ENCODE data around the gene DIS3L2.
"Not testable (repeated sequence)": the region's sequence is repeated elsewhere in the genome, so short reads cannot be mapped to it uniquely, and the experiment has no call there.

DIS3L2 gene

DNA sequence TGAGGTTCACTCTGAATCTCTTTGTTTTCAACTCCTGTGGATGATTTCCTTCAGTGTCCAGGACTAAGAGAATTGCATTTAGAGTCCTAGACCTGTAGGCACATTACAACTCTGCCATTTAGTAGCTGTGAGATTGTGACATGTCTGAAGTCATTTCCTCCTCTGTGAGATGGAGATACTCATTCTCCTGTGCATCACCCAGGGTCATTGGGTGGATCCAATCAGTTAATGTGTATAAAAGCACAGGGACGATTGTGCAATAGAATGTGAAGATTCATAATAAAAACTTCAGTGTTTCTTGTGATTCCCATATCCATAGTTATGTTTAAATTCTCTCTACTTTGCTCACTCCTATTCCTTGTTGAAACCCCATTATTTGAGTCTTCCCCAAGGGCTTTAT lies 113.6 kb downstream of the DIS3L2 start:
- no peak for DNase-seq

DNA sequence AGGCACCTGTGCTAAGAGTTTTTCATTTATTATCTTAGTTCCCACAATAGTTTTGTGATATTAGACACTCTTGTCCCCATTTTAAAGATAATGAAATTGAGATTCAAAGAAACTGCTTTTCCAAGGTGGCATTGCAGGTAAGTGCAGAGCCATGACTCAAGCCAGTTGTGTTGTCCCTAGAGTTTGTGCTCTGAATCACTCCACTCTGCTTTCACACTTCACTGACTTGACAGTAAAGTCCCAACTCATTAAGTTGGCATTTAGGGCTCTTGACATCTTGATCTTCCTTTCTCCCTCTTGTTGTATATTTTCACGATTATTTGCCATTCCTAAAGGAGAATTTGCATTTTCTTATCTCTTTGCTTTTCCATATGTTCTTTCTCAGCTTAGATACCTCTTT lies 114.3 kb downstream of the DIS3L2 start:
- no peak for DNase-seq

DNA sequence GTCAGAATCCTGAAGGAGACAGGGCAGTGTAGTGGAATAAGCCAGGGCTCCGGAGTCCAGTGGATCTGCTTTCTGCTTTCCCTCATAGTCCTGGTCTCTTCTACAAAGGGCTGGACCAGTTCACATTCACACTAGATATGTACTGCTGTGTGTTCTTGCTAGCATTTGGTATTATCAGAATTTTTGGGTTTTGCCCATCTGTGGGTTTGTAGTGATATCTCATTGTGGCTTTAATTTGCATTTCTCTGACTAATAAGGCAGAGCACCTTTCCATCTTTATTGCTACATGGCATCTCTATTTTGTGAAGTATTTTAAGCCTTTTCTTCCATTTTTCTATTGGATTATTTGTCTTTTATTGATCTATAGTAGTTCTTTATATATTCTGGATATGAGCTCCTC lies 114.8 kb downstream of the DIS3L2 start:
- no peak for DNase-seq

DNA sequence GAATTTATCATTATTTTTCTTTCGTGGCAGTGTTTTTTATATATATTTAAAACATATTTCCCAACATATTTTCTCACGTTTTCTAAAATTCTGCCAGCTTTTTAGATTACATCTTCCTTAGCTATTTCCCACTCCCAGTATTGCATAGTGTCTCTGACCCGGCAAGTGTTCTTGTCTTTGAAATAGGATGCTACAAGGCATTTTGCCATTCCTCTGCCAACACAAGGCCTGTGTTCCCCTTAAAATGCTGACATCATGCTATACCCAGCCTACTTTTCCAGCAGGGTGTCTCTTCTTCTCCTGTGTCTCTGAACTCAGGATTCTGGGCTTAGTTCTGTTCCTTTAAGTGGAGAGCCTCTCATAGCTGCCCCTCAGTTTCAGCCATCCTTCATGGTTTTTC lies 115.2 kb downstream of the DIS3L2 start:
- no peak for DNase-seq

DNA sequence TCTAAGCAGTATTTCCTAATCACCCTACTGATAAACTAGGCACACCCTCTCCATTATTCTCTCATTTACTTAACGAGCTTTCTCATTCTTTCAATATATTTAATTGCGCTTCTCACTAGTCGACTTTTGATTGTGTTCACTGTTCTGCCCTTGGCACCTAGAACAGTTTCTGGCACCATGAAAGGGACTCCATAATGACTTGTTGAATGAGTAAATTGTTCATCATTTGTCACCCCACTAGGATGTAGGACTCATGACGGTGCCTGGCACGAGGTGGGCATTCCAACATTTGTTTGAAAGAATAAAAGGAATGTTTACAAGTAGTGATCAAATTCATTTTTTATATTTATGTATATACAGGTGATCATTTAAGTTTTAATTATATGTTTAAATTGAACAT lies 123.7 kb downstream of the DIS3L2 start:
- DNase-seq = no peak

DNA sequence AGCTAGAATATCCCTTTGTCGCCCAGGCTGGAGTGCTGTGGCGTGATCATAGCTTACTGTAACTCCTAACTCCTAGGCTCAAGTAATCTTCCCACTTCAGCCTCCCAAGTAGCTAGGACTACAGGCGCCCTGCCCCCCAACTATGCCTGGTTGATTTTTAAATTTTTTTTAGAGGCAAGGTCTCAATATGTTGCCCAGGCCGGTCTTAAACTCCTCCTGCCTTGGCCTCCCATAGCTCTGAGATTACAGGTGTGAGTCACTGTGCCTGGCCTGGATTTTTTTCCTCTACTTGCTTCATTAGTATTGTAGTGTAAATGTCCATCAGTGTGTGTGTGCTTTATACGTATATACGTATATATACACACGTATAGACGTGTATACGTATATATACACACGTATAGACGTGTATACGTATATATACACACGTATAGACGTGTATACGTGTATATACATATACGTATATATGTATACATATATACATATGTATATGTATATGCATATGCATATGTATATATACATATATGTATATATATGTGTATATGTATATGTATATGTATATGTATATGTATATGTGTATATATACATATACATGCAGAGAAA lies 124.4 kb downstream of the DIS3L2 start:
- DNase-seq = no peak

DNA sequence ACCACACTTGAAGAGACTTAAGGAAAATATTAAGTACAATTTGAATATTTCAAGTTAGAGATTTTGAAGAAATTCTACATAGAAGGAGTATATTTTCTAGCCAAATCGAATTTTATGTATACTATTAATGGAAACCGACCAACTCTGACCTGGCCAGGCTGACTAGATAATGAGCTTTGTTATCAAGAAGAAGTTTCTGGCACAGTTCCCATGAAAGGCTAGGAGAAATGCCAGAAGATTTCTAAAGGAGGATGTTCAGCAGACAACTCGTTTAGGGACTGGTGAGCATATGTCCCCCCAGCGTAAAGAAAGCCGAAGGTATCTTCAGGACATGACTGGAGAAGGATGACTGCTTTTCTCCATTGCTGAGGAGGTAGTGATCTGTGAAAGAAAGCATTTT lies 127.3 kb downstream of the DIS3L2 start:
- DNase-seq = no peak

DNA sequence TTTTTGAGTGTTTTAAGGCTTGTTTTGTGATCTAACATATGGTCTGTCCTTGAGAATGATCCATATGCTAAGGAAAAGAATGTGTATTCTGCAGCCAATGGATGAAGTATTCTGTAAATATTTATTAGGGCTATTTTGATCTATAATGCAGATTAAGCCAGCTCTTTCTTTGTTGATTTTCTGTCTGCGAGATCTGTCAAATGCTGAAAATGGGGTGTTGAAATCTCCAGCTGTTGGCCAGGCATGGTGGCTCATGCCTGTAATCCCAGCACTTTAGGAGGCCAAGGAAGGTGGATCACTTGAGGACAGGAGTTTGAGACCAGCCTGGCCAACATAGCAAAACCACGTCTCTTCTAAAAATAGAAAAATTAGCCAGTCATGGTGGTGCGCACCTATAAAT lies 132.7 kb downstream of the DIS3L2 start:
- DNase-seq = no peak

DNA sequence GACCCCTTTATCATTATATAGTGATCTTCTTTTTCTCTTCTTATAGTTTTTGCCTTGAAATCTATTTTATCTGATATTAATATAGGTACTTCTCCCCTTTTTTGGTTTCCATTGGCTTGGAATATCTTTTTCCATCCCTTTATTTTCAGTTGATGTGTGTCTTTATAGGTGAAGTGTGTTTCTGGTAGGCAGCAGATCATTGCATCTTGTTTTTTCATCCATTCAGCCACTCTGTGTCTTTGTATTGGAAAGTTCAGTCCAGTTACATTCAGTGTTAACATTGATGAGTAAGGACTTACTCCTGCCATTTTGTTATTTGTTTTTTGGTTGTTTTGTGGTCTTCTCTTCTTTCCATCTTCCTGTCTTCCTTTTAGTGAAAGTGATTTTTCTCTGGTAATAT lies 133.4 kb downstream of the DIS3L2 start:
- no peak for DNase-seq

DNA sequence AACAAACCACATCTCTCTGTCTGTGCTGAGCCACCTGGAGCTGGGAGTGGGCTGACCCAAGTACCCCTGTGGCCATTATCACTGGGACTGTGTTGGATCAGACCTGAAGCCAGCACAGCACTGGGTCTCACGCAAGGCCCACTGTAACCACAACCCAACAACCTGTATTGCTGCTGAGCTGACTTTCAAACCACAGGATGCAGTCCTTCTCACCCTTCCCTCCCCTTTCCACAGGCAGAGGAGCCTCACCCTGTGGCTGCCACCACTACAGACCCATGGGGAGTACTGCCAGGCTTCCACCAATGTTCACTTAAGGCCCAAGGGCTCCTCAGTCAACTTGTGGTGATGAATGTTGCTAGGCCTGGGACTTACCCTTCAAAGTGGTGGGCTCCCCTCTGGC lies 135.7 kb downstream of the DIS3L2 start:
- DNase-seq = no peak

DNA sequence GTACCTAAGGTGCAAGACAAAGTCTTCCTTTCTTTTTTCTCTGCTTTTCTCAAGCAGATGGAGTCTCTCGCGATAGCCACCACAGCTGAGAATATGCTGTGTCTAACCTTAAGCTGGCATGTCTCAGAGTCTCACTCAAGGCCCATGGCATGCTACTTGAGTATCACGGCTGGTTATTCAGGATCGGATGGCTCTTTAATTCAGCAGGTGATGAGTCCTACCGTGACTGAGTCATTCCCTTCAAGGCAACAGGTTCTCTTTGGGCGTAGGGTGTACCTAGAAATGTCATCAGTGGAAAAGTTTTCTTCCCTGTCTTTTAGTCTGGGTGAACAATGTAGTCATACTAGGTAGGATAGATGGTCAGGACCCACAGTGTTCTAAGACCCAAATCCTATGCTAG lies 136.2 kb downstream of the DIS3L2 start:
- no peak for DNase-seq

DNA sequence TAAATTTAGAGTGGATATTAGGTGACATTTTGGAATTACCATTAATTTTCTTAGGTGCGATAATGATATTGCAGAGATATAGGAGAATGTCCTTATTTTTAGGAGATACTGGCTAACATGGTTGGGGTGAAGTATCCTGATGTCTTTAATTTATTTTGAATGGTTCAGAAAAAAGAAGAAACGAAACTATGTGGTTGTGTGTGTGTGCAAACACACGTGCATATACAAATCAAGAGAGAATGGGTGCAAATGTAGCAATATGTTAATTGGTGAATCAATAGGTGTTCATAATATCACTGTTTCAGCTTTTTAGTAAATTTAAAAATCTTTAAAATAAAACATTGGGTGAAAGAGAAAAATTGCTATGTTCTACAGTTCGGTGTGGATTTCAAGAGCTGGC lies 140.9 kb downstream of the DIS3L2 start:
- DNase-seq = no peak

DNA sequence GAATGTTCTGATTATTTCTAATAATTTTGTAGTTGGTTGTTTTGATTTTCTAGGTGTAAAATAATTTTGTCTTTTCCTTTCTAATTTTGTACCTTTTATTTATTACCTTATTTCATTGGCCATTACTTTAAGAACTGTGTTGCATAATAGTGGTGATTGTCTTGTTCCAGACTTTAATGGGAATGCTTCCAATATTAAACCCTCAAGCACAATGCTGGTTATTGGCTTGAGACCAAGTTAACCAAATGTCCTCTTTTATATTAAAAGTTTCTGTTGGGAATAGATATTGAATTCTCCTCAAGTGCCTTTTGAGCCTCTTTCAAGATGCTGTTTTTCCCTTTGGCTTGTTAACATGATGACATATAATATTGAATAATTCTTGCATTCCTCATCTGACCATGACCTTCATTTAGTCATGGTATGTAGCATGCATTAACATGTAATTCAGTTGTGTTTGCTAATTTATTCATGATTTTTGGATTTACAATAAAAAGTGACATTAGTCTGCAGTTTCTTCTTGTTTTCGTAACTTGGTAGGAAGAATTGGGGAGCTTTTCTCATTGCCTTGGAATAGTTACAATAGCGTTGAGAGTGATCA lies 141.7 kb downstream of the DIS3L2 start:
- no peak for DNase-seq

DNA sequence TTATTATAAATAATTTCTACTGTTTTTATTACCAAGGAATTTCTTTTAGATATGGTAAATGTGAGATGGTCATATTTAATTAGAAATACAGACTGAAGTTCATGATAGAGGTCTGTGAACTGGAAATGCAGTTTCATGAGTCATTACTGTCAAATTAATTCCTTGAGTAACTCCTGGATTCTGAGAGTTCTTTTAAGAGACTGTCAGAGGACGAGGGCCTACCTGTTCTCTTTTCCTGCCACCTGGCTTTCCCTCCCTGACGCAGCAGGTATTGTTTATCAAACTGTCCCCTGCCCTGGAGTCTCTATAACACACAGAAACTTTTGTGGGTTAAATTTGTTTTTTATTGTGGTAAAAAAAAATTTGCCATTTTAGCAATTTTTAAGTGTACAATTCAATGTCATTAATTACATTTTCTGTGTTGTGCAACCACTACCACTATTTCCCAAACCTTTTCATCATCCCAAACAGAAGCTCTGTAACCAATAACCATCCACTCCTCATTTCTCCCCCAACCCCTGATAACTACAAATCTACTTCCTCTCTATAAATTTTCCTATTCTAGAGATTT lies 142.6 kb downstream of the DIS3L2 start:
- no peak for DNase-seq

DNA sequence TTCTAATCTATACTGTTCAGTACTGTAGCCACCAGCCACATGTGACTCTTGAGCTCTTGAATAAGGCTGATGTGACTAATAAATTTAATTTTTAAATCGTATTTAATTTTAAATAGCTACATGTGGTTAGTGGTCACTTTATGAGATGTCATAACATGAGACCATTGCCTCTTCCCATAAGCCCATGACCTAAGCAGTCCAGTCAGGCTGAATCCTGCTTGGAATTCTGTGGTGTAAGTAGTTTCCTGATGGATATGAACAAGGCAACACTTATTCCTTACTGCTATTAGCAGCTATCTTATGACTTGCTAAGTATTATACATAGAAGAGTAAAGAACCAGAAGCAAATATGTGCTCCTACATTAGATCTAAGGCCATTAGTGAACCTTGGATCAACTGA lies 150.0 kb downstream of the DIS3L2 start:
- DNase-seq = no peak

DNA sequence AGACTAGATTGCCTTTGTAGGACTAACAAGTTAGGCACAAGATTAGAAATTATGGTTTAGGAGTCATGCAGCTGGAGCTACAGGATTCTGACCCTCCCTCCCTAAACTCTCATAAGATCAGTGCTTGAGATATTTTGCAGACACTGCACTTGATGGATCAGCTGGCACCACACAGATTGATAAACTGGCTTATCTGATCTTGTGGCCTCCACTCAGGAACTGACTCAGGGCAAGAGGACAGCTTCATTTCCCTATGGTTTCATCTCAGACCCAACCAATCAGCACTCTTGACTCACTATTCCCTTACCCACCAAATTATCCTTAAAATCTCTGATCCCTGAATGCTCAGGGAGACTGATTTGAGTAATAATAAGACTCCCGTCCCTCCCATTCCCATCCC lies 152.3 kb downstream of the DIS3L2 start:
- no peak for DNase-seq

DNA sequence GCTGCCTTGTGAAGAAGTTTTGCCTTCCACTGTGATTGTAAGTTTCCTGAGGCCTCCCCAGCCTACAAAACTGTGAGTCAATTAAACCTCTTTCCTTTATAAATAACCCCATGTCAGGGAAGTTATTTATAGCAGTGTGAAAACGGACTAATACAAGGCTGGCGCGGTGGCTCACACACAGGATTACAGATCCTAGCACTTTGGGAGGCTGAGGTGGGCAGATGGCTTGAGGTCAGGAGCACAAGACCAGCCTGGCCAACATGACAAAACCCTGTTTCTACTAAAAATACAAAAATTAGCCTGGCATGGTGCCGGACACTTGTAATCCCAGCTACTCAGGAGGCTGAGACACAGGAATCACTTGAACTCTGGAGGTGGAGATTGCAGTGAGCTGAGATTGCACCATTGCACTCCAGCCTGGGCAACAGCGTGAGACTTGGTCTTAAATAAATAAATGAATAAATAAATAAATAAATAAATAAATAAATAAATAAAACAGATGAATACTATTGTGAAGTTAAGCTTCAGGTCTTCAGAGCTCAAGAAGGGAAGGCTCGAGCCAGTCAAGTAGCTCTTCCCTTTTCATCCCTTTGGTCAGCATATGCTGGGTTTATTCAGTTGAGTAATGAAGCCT lies 154.3 kb downstream of the DIS3L2 start:
- DNase-seq = not testable (repeated sequence)

DNA sequence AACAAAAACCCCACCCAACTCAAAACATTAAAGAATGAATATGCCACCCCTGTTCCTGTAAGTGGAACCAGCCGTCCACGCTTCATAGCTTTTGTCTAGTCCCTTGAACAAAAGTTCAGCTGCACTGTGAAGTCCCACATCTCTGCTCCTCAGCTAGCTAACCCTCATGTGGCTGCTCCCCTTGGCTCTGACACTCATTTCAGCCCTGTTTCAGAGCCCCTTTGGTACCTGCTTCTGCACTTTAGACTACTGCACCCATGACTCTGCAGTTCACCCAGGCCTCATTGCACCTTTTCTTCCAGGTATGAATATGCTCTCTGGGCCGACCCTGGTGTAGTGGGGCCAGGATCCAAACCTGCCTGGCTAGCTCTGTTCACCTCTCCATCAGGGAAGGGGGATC lies 155.3 kb downstream of the DIS3L2 start:
- no peak for DNase-seq

DNA sequence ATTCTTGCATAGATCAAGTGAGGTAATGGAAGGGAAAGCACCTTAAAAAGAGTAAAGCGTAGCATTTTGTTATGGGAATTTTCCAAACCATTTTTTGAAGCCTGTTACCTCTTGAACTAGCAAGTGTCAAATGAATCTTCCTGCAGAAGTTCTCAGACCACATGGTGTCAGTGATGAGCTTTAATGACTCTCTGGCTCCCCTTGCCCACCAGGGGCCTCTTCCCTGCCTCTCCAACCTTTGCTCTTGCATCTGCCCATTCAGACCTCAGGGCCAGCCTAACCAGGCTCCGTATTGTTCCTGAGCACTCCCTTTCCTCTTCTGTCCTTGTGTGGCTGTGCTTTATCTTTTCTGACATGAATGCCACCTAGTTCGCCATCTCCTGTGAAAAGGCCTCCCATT lies 155.9 kb downstream of the DIS3L2 start:
- DNase-seq = no peak

DNA sequence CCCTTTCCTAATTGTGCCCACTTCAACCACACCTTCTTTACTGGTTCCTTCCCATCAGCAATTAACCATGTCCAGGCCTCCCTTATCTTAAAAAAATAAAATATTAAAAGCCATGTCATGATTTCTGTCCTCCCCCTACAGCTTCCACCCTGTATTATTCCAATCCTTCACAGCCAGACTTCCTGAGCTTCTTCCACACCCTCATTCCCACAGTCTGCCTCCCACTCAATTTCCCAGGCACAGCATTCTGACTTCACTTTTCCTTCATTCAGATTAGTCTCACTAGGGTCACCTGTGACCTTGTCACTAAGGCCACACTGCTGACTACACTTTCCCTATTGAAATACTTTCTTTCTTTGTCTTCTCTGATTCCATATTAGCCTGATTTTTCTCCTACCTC lies 159.4 kb downstream of the DIS3L2 start:
- DNase-seq = no peak

DNA sequence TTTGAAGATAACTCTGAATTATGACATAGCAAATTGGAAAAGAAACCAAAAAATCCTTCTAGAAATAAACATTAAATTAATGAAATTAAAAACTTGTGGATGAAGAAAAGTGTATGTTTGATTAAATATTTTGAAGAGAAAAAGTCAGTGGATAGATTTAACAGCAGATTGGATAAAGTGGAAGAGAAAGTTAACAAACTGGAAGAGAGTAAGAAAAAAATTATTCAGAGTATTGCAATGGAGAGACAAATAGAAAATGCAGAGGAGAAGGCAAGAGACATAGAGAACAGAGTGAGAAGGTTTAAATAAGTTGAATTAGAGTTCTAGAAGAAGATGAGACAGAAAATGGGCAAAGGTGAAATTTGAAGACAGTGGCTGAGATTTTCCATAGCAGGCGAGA lies 162.8 kb downstream of the DIS3L2 start:
- no peak for DNase-seq

DNA sequence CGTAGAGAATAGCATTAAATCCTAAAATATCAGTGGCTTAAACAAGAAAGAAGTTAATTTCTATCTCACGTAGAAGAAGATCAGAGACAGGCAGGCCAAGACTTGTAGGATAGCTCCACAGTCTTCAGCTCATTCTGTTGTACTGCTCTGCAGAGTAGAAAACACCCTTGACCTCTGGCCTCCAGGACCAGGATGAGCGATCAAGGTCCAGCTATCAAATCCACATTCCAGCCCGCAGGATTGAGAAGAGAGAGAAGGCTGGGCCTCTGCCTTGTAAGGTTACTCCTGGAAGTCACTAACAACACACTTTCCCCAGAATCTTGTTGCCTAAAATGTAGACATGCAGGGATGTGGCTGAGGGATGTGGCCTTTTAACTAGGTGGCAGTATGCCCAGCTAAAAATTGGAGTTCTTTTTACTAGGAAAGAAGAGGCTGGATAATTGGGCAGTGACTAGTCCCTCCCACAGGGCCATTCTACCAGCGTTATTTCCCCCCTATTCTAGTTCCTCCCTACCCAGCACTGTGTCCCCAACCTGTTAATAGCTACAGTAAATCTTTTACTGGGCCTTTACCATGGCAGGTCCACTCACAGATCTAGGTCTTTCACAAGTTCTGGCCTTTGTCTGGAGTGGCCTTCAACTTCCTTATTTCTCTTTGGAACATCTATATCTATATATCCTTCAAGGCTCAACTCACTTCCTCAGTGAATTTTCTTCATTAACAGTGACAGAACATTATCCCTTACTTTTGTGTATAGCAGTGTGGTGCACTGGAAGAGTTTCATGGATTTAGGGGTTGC lies 165.0 kb downstream of the DIS3L2 start:
- DNase-seq = no peak

DNA sequence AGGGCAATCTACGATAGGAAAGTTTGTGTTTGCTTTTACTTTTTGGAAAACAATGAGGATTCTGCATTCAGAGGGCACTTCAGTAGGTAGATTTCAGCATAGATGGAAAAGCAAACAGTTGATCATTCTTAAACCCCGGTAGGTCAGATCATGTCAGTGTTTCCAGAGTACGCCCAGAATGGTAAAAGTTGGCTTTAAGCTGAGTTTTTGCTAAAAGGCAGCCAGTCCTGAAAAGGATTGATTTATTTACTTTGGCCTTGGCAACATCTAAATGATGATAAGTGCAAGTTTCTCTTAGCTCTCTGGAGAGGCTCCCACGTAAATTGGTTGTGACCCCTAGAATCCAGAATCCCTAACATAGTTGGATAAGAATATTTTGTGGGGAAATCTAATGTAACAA lies 168.0 kb downstream of the DIS3L2 start:
- no peak for DNase-seq

DNA sequence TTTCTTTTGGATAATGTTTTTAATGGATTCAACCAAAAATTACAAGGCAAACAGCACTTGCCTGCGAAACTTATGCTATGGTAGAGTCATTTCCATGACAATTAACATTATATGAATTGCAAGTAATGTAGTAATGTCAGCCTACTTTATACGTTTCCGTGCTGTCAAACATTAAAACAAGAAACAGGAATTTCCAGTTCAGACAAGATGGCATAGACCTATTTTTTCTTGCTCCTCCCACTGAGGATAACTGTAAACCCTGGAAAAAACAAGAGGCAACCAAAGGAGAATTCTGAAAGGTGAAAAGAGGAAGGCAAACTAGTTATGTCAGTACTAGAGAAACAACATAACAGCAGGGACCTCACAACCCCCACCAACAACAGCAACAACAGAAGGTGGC lies 170.7 kb downstream of the DIS3L2 start:
- DNase-seq = no peak
